Tibial artery (tissue), 4 donors: ENCODE measurements around the gene MIGA1.
"Not testable (repeated sequence)": the region's sequence is repeated elsewhere in the genome, so short reads cannot be mapped to it uniquely, and the experiment has no call there.

ENCODE experiments used
- DNase-seq, 2 donors: peaks; one replicate each; pipeline ENCODE4 v3.0.0-alpha.2; 2019
- H3K27ac ChIP-seq, 2 donors: fragments of 200-600 bp; sonication (generic) in 1 of 2; 1 replicate in 1 of 2; 2 replicates in 1 of 2; pipeline ENCODE4 v1.5.1; 2018 to 2019; ENCODE audit warnings: mild to moderate bottlenecking in 1 of 2
- H3K27me3 ChIP-seq, 2 donors: fragments of 200-600 bp; sonication (generic) in 1 of 2; one replicate each; pipeline versions ENCODE4 v1.5.1 to v1.6.0; 2016 to 2019
- H3K36me3 ChIP-seq, 3 donors: fragments of 200-600 bp; sonication (generic) in 2 of 3; one replicate each; pipeline ENCODE4 v1.5.1; 2016 to 2019; ENCODE audit warnings: mild to moderate bottlenecking in 2 of 3
- H3K4me1 ChIP-seq, 4 donors: fragments of 200-600 bp; sonication (generic) in 2 of 4; 1 replicate in 3 of 4; 2 replicates in 1 of 4; pipeline ENCODE4 v1.5.1; 2016 to 2019
- H3K4me3 ChIP-seq, 2 donors: fragments of 200-600 bp; sonication (generic) in 1 of 2; 1 replicate in 1 of 2; 2 replicates in 1 of 2; pipeline ENCODE4 v1.5.1; 2018 to 2019; ENCODE audit warnings: mild to moderate bottlenecking in 2 of 2
- H3K9me3 ChIP-seq, 3 donors: fragments of 200-600 bp; sonication (generic) in 1 of 3; one replicate each; pipeline ENCODE4 v1.5.1; 2016 to 2019
- intact Hi-C: fragments of 100-400 bp; cut with DNase I; formaldehyde crosslinking; loops from one replicate; pipeline ENCODE4 v1.15.0; 2023; ENCODE audit warnings: low total_unique reads
- TF ChIP-seq, protein P1 (sequence below), 2 experiments: fragments of 200-600 bp in 1 of 2; fragments of 450-650 bp in 1 of 2; IDR thresholded peaks; one replicate each; pipeline ENCODE4 v1.5.1; 2017 to 2019; ENCODE audit warnings: antibody characterized with exemption in 2 of 2, mild to moderate bottlenecking in 1 of 2, moderate library complexity in 1 of 2

The MIGA1 gene

DNA sequence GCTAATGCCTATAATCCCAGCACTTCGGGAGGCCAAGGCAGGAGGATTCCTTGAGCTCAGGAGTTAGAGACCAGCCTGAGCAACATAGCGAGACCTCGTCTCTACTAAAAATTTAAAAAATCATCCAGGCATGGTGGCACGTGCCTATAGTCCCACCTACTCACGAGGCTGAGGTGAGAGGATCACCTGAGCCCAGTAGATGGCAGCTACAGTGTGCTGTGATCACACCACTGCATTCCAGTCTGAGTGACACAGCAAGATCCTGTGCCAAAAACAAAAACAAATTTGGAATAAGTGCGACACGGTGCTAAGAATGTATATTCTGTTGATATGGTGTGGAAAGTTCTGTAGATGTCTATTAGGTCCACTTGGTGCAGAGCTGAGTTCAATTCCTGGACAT, 34.9 kb upstream of the MIGA1 start:
- peaks cover 0 to 42% (median 6%) of the 10 kb centered on the region in 4 donors for H3K4me1 ChIP-seq
- H3K27ac ChIP-seq, result no peak overlapping the region
- intact Hi-C loops, result no loop called here
- no peaks in the 10 kb centered on the region for H3K27me3 ChIP-seq
- no peak for DNase-seq
- H3K9me3 ChIP-seq, result no peaks in the 10 kb centered on the region
- TF ChIP-seq, protein P1, sequence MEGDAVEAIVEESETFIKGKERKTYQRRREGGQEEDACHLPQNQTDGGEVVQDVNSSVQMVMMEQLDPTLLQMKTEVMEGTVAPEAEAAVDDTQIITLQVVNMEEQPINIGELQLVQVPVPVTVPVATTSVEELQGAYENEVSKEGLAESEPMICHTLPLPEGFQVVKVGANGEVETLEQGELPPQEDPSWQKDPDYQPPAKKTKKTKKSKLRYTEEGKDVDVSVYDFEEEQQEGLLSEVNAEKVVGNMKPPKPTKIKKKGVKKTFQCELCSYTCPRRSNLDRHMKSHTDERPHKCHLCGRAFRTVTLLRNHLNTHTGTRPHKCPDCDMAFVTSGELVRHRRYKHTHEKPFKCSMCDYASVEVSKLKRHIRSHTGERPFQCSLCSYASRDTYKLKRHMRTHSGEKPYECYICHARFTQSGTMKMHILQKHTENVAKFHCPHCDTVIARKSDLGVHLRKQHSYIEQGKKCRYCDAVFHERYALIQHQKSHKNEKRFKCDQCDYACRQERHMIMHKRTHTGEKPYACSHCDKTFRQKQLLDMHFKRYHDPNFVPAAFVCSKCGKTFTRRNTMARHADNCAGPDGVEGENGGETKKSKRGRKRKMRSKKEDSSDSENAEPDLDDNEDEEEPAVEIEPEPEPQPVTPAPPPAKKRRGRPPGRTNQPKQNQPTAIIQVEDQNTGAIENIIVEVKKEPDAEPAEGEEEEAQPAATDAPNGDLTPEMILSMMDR (IDR thresholded peaks at IDR 0.05), result no peak
- no peak overlapping the region for H3K4me3 ChIP-seq
- H3K36me3 ChIP-seq, result peaks cover 0 to 11% (median 10%) of the 10 kb centered on the region in 3 donors

GRCh38 chr1:77749489-77749888, 30.0 kb upstream of the MIGA1 start:
- DNase-seq, H3K9me3 ChIP-seq, H3K27me3 ChIP-seq, intact Hi-C loops, H3K4me3 ChIP-seq, H3K36me3 ChIP-seq: not testable (repeated sequence)
- Histone ChIP-seq H3K27ac (peak overlapping the region in 1 of 2 donors; percentile 26), H3K4me1 (peaks cover 0 to 49% (median 10%) of the 10 kb centered on the region in 4 donors)

DNA sequence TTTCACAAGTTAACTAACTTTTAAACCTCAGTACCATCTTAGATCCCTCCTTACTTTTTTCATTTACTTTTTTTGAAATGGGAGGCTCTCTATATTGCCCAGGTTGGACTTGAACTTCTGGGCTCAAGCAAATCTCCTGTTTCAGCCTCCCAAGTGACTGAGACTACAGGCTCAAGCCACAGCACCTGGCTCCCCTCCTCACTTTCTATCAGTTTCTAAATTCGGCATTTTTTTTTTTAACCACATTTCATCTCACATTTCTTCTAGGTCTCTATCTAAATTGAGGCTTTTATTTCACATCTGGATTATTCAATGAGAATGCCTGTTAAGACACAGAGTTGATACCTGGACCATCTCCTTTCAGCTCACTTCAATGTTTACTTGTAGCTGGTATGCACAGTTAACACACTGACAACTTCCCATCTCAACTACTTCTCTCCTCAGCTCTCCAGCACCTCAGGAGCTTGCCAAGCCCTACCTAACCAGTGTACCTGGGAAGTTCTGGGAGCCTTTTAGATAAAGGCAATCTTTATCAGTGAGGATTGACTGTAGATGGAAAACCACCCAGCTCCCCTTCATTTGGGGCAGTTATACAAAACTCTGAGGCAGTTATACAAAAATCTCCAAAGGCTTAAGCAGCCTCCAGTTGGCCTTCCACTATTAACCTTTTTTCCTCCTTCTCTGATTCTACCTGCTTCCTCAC, 23.2 kb upstream of the MIGA1 start:
- no peak for DNase-seq
- intact Hi-C loops, result no loop called here
- TF ChIP-seq, protein P1 (IDR thresholded peaks at IDR 0.05), result no peak
- no peak overlapping the region for H3K4me3 ChIP-seq
- no peaks in the 10 kb centered on the region for H3K9me3 ChIP-seq
- H3K27me3 ChIP-seq, result no peaks in the 10 kb centered on the region
- peaks cover 0 to 39% (median 23%) of the 10 kb centered on the region in 4 donors for H3K4me1 ChIP-seq
- H3K27ac ChIP-seq, result peak overlapping the region; percentile 83 to 90
- H3K36me3 ChIP-seq, result no peaks in the 10 kb centered on the region

GRCh38 chr1:77757066-77757584, 22.3 kb upstream of the MIGA1 start:
- H3K36me3 ChIP-seq, result no peaks in the 10 kb centered on the region
- TF ChIP-seq, protein P1 (IDR thresholded peaks at IDR 0.05), result no peak
- no peak overlapping the region for H3K4me3 ChIP-seq
- no peaks in the 10 kb centered on the region for H3K27me3 ChIP-seq
- intact Hi-C loops, result no loop called here
- H3K9me3 ChIP-seq, result no peaks in the 10 kb centered on the region
- DNase-seq, result no peak
- H3K4me1 ChIP-seq, result peaks cover 0 to 39% (median 23%) of the 10 kb centered on the region in 4 donors
- H3K27ac ChIP-seq, result peak overlapping the region; percentile 83 to 90

- TF ChIP-seq, protein P1 (IDR thresholded peaks at IDR 0.05), result no peak
- H3K36me3 ChIP-seq, result no peaks in the 10 kb centered on the region
- no peaks in the 10 kb centered on the region for H3K27me3 ChIP-seq
- DNase-seq, result no peak
- H3K4me1 ChIP-seq, result peaks cover 0 to 39% (median 23%) of the 10 kb centered on the region in 4 donors
- H3K4me3 ChIP-seq, result peak overlapping the region; percentile 79 to 97
- no peaks in the 10 kb centered on the region for H3K9me3 ChIP-seq
- intact Hi-C loops, result no loop called here
- peak overlapping the region; percentile 83 to 90 for H3K27ac ChIP-seq
Measured at GRCh38 chr1:77757603-77758002, 21.8 kb upstream of the MIGA1 start.
